Measurements from ENCODE around the gene ARHGEF28. TPM values are rescaled to one million over a fixed set of nuclear protein-coding genes. Genes with fewer than 3 reads are reported as not detected.

Gene ARHGEF28
- total RNA-seq, 4 donors from 2014 or later, result 16.9 to 29.7 (median 25.7) TPM

- WGBS, 2 donors (ENCODE audit: low coverage in 1 of 2), result 85 to 88% methylated on average over 1 of the region's 1 CpG
- TF ChIP-seq POLR2A (IDR thresholded peaks at IDR 0.05) (no peak), EP300 (IDR thresholded peaks at IDR 0.05) (no peak), CTCF (IDR thresholded peaks at IDR 0.05) (no peak), POLR2AphosphoS5 (IDR thresholded peaks at IDR 0.05) (no peak)
- peaks cover 0 to 5% (median 0%) of the 10 kb centered on the region in 3 donors for H3K9me3 ChIP-seq
Measured at GRCh38 chr5:73977146-73977545, 351.1 kb downstream of the ARHGEF28 start.

GRCh38 chr5:73979321-73979720 is 353.3 kb downstream of the ARHGEF28 start:
- no peaks in the 10 kb centered on the region for H3K4me1 ChIP-seq
- no peak overlapping the region for H3K27ac ChIP-seq
- no peaks in the 10 kb centered on the region for H3K27me3 ChIP-seq
- WGBS, 2 donors (ENCODE audit: low coverage in 1 of 2), result 93 to 100% methylated on average over 3 of the region's 3 CpGs
- no peak for ATAC-seq
- TF ChIP-seq POLR2A (IDR thresholded peaks at IDR 0.05), result no peak
- TF ChIP-seq EP300 (IDR thresholded peaks at IDR 0.05), result no peak
- no peak for TF ChIP-seq POLR2AphosphoS5 (IDR thresholded peaks at IDR 0.05)
- TF ChIP-seq CTCF (IDR thresholded peaks at IDR 0.05), result no peak
- no peaks in the 10 kb centered on the region for H3K9me3 ChIP-seq
- no peak overlapping the region for H3K4me3 ChIP-seq
- H3K36me3 ChIP-seq, result no peaks in the 10 kb centered on the region

More at GRCh38 chr5:73977146-73977545, 351.1 kb downstream of the ARHGEF28 start:
- H3K4me1 ChIP-seq, result no peaks in the 10 kb centered on the region
- H3K4me3 ChIP-seq, result no peak overlapping the region
- H3K27ac ChIP-seq, result no peak overlapping the region
- no peak for ATAC-seq
- no peaks in the 10 kb centered on the region for H3K36me3 ChIP-seq
- H3K27me3 ChIP-seq, result no peaks in the 10 kb centered on the region

- H3K27ac ChIP-seq, result no peak overlapping the region
- TF ChIP-seq EP300 (IDR thresholded peaks at IDR 0.05) (no peak), CTCF (IDR thresholded peaks at IDR 0.05) (no peak), POLR2A (IDR thresholded peaks at IDR 0.05) (no peak), POLR2AphosphoS5 (IDR thresholded peaks at IDR 0.05) (no peak)
- H3K36me3 ChIP-seq, result no peaks in the 10 kb centered on the region
- no peak overlapping the region for H3K4me3 ChIP-seq
- ATAC-seq, result no peak
- 93 to 94% methylated on average over 2 of the region's 5 CpGs for WGBS, 2 donors (ENCODE audit: low coverage in 1 of 2)
- no peaks in the 10 kb centered on the region for H3K4me1 ChIP-seq
- no peaks in the 10 kb centered on the region for H3K27me3 ChIP-seq
- H3K9me3 ChIP-seq, result no peaks in the 10 kb centered on the region
Measured at GRCh38 chr5:73981704-73982103, 355.7 kb downstream of the ARHGEF28 start.

GRCh38 chr5:73983644-73984043 is 357.6 kb downstream of the ARHGEF28 start:
- Histone ChIP-seq H3K9me3 (no peaks in the 10 kb centered on the region), H3K4me3 (no peak overlapping the region), H3K4me1 (no peaks in the 10 kb centered on the region), H3K27ac (no peak overlapping the region), H3K36me3 (no peaks in the 10 kb centered on the region), H3K27me3 (no peaks in the 10 kb centered on the region)
- 64% methylated on average over 1 of the region's 1 CpG; no CpG with 5 or more reads in 1 of the 2 donors for WGBS, 2 donors (ENCODE audit: low coverage in 1 of 2)
- TF ChIP-seq POLR2AphosphoS5 (IDR thresholded peaks at IDR 0.05) (no peak), EP300 (IDR thresholded peaks at IDR 0.05) (no peak), POLR2A (IDR thresholded peaks at IDR 0.05) (no peak), CTCF (IDR thresholded peaks at IDR 0.05) (no peak)
- no peak for ATAC-seq

- peak; percentile 61 for ATAC-seq
- Histone ChIP-seq H3K4me1 (no peaks in the 10 kb centered on the region), H3K27me3 (no peaks in the 10 kb centered on the region), H3K4me3 (no peak overlapping the region), H3K36me3 (no peaks in the 10 kb centered on the region), H3K9me3 (no peaks in the 10 kb centered on the region), H3K27ac (no peak overlapping the region)
- 6 to 20% methylated on average over 1 of the region's 1 CpG for WGBS, 2 donors (ENCODE audit: low coverage in 1 of 2)
- no peak for TF ChIP-seq POLR2A (IDR thresholded peaks at IDR 0.05)
- peak in 3 of 4 experiments; percentile 17 to 41 (median 29) for TF ChIP-seq CTCF (IDR thresholded peaks at IDR 0.05)
- no peak for TF ChIP-seq EP300 (IDR thresholded peaks at IDR 0.05)
- TF ChIP-seq POLR2AphosphoS5 (IDR thresholded peaks at IDR 0.05), result no peak
Measured at GRCh38 chr5:73985145-73985544, 359.1 kb downstream of the ARHGEF28 start.
